ENCODE results near the gene GPR52. TPM values are rescaled to one million over a fixed set of nuclear protein-coding genes. Genes with fewer than 3 reads are reported as not detected.

Gene GPR52
- total and polyA plus RNA-seq, 2 donors (not counting 3 experiments of a cell fraction or from before 2014, with no cell fraction given): 0.33 to 2.2 TPM

DNA sequence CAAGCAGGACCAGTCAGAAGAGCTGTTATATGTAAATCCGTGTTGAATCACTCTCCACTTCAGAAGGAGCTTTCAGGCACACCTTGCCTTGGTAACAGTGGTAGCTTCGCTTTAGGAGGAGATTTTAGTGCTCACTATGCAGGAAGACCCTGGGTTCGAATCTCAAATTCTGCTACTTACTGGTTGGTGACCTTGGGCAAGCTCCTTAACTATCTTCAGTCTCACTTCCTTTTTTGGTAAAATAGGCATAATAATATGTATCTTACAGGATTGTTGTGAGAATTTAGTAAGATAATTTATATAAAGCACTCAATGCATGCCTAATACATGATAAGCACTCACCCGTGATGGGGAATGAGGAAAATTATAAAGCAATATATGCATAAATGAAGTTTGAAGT, 46.7 kb upstream of the GPR52 start:
- no TSS peak for BruUV-seq (replicated peaks)
- no peak for TF ChIP-seq POLR2A (IDR thresholded peaks at IDR 0.05; ENCODE audit: low read depth, low read length)
- TF ChIP-seq JUN (IDR thresholded peaks at IDR 0.05; ENCODE audit: borderline replicate concordance, insufficient read depth, insufficient read length, low read depth): no peak
- TF ChIP-seq GATA2 (IDR thresholded peaks at IDR 0.05; ENCODE audit: insufficient read depth, insufficient read length, low read depth, low read length): no peak
- TF ChIP-seq POLR2AphosphoS5 (IDR thresholded peaks at IDR 0.05; ENCODE audit: insufficient read depth, low read depth, low read length): no peak
- no peak for TF ChIP-seq MYC (IDR thresholded peaks at IDR 0.05; ENCODE audit: low read depth, low read length)
- no peak for TF ChIP-seq FOS (IDR thresholded peaks at IDR 0.05; ENCODE audit: borderline replicate concordance, insufficient read depth, low read length)
- TF ChIP-seq EZH2 (IDR thresholded peaks at IDR 0.05; ENCODE audit: borderline replicate concordance, low read depth, low read length, severe bottlenecking): no peak
- no peak for TF ChIP-seq CTCF (IDR thresholded peaks at IDR 0.05; ENCODE audit: extremely low read depth in 1 of 2, insufficient read depth in 1 of 2, low read depth in 1 of 2, low read length in 2 of 2)

More for the DNA sequence above, 46.7 kb upstream of the GPR52 start:
- Histone ChIP-seq H3K79me2 (ENCODE audit: control insufficient read depth, insufficient read depth, low read length) (no peaks in the 10 kb centered on the region), H3K27me3 (ENCODE audit: control insufficient read depth in 2 of 2, insufficient read depth in 2 of 2, low read length in 2 of 2) (no peaks in the 10 kb centered on the region), H3K4me2 (ENCODE audit: insufficient read depth, low read length) (no peak overlapping the region), H3K4me3 (replicated peaks in 1 of 3; ENCODE audit: insufficient read depth in 1 of 3, low read depth in 1 of 3, low read length in 3 of 3) (no peak overlapping the region), H3K27ac (ENCODE audit: insufficient read depth, low read depth, low read length) (no peak overlapping the region), H3K4me1 (ENCODE audit: control insufficient read depth, extremely low read depth, insufficient read depth, low read length) (no peaks in the 10 kb centered on the region), H2AFZ (ENCODE audit: low read depth, low read length) (no peak overlapping the region), H3K9ac (replicated peaks; ENCODE audit: extremely low read depth, insufficient read depth, low read length) (no peak overlapping the region), H3K9me1 (replicated peaks; ENCODE audit: control insufficient read depth, extremely low read depth, insufficient read depth, low read length) (no peaks in the 10 kb centered on the region), H4K20me1 (replicated peaks; ENCODE audit: control insufficient read depth, extremely low read depth, insufficient read depth, low read length) (no peaks in the 10 kb centered on the region), H3K36me3 (ENCODE audit: control insufficient read depth in 2 of 2, extremely low read depth in 1 of 2, insufficient read depth in 2 of 2, low read length in 2 of 2) (no peaks in the 10 kb centered on the region), H3K9me3 (replicated peaks; ENCODE audit: control insufficient read depth, insufficient read depth, low read length) (no peaks in the 10 kb centered on the region)
- ChIA-PET CTCF (no interaction called here), POLR2A (no interaction called here)
- no peak for DNase-seq (ENCODE audit: low read depth, low spot score)
- FAIRE-seq: no peak
- intact Hi-C loops (cut with micrococcal nuclease): no loop called here
- dilution Hi-C loops (cut with MboI; ENCODE audit: extremely low pct_ligation_motif_present, low sequenced_read_pairs): no loop called here

Measured in endothelial cell of umbilical vein (primary cell).